HepG2 (cell line): Measurements from ENCODE around the gene SETD7. TPM values are rescaled to one million over a fixed set of nuclear protein-coding genes. Genes with fewer than 3 reads are reported as not detected.

Source experiments
- ATAC-seq: fragments of 200-7000 bp; cut with Tn5 transposase; 3 replicates; pipeline ENCODE4 v1.9.1; 2020; ENCODE audit warnings: mild to moderate bottlenecking, moderate library complexity
- BruUV-seq: library from RNA; stranded (reverse); fragments of 400-500 nt; replicated peaks from 2 replicates; lab custom pipeline; 2021; lab: Mats Ljungman, UMichigan
- CTCF ChIA-PET: fragments of 300-600 bp; formaldehyde crosslinking; extraction: SDS; loops from one replicate; lab custom pipeline; 2021; ENCODE audit warnings: low total read pairs, inconsistent platforms, low intra/inter-chr PET ratio; lab: Yijun Ruan, JAX
- POLR2A ChIA-PET: fragments of 350-600 bp; sonication (Branson Sonifier 250); formaldehyde crosslinking; loops from one replicate; lab custom pipeline; 2020; ENCODE audit warnings: antibody characterized with exemption, inconsistent platforms; lab: Yijun Ruan, JAX
- DNase-seq: peaks from one replicate; pipeline ENCODE4 v3.0.0-alpha.2; 2015; ENCODE audit warnings: low spot score
- FAIRE-seq: peaks from 3 replicates; lab custom pipeline; 2011; peaks lifted over from hg19 to GRCh38; lab: Jason Lieb, UNC
- H2AFZ ChIP-seq: one replicate; pipeline ENCODE4 v1.6.1; 2011; ENCODE audit warnings: low read length, inconsistent platforms
- H3K27ac ChIP-seq: fragments of 300-600 bp; 3 replicates; pipeline ENCODE4 v1.8.0; 2011; ENCODE audit warnings: mixed run types, mild to moderate bottlenecking, mixed read lengths, low read length, inconsistent platforms; ENCODE audit not compliant: insufficient read depth; ENCODE audit errors: extremely low read length
- H3K27me3 ChIP-seq, 2 experiments: fragments of 200-600 bp in 1 of 2; 2 replicates in 1 of 2; 3 replicates in 1 of 2; pipeline versions ENCODE4 v1.6.0 to v1.8.0; 2011; ENCODE audit warnings: low read length in 2 of 2, mild to moderate bottlenecking in 2 of 2, moderate library complexity in 2 of 2, inconsistent platforms in 1 of 2; ENCODE audit not compliant: insufficient read depth in 2 of 2, control insufficient read depth in 1 of 2
- H3K36me3 ChIP-seq, 2 experiments: fragments of 200-600 bp in 1 of 2; replicated peaks in 1 of 2; 2 replicates in 1 of 2; 3 replicates in 1 of 2; pipeline versions ENCODE4 v1.5.1 to v1.8.0; 2011; ENCODE audit warnings: low read length in 2 of 2, inconsistent platforms in 1 of 2; ENCODE audit not compliant: insufficient read depth in 2 of 2, control insufficient read depth in 1 of 2
- H3K4me1 ChIP-seq: 2 replicates; pipeline ENCODE4 v1.5.1; 2012; ENCODE audit warnings: low read length, inconsistent platforms; ENCODE audit not compliant: insufficient read depth
- H3K4me2 ChIP-seq: 2 replicates; pipeline ENCODE4 v1.6.0; 2011; ENCODE audit warnings: low read depth, low read length, inconsistent platforms
- H3K4me3 ChIP-seq, 3 experiments: fragments of 200-600 bp in 1 of 3; sonication (generic), shearing (Covaris generic) in 1 of 3; replicated peaks in 1 of 3; 2 replicates each; pipeline ENCODE4 v1.5.1; 2011 to 2016; ENCODE audit warnings: low read length in 3 of 3, inconsistent platforms in 2 of 3, low read depth in 2 of 3, mild to moderate bottlenecking in 2 of 3, control low read depth in 1 of 3, mixed read lengths in 1 of 3; ENCODE audit not compliant: insufficient read depth in 1 of 3
- H3K79me2 ChIP-seq: one replicate; pipeline ENCODE4 v1.6.1; 2011; ENCODE audit warnings: low read length, inconsistent platforms; ENCODE audit not compliant: insufficient read depth
- H3K9ac ChIP-seq: 2 replicates; pipeline ENCODE4 v1.6.0; 2011; ENCODE audit warnings: mild to moderate bottlenecking, low read depth, low read length, inconsistent platforms; ENCODE audit not compliant: insufficient read depth
- H3K9me3 ChIP-seq: 2 replicates; pipeline ENCODE4 v1.5.1; 2012; ENCODE audit warnings: mild to moderate bottlenecking, low read length
- H4K20me1 ChIP-seq: 2 replicates; pipeline ENCODE4 v1.6.0; 2011; ENCODE audit warnings: inconsistent platforms, mild to moderate bottlenecking, low read length, moderate library complexity; ENCODE audit not compliant: insufficient read depth
- ARNT ChIP-seq: fragments of 450-650 bp; IDR thresholded peaks from 2 replicates; pipeline ENCODE4 v1.6.1; 2017
- DDIT3 ChIP-seq: sonication (generic); formaldehyde crosslinking; IDR thresholded peaks from 2 replicates; pipeline ENCODE4 v1.4.0; 2020; ENCODE audit warnings: mild to moderate bottlenecking, missing genetic modification reagents
- EP300 ChIP-seq, 3 experiments: sonication (generic) in 1 of 3; formaldehyde crosslinking in 1 of 3; IDR thresholded peaks; 2 replicates each; pipeline versions ENCODE4 v1.5.1 to v1.6.1; 2011 to 2020; ENCODE audit warnings: low read depth in 2 of 3, low read length in 2 of 3, borderline replicate concordance in 1 of 3, improper control_type of control experiment in 1 of 3, mild to moderate bottlenecking in 1 of 3, missing genetic modification reagents in 1 of 3, moderate library complexity in 1 of 3
- LCORL ChIP-seq, 2 experiments: fragments of 450-650 bp in 1 of 2; sonication (generic) in 1 of 2; formaldehyde crosslinking in 1 of 2; IDR thresholded peaks; 2 replicates each; pipeline versions ENCODE4 v1.5.0 to v1.6.1; 2017 to 2020; ENCODE audit warnings: antibody characterized with exemption in 1 of 2, missing genetic modification reagents in 1 of 2
- MAFF ChIP-seq: IDR thresholded peaks from 2 replicates; pipeline ENCODE4 v1.6.1; 2011; ENCODE audit warnings: low read depth, low read length, improper control_type of control experiment
- POLR2AphosphoS2 ChIP-seq: IDR thresholded peaks from 2 replicates; pipeline ENCODE4 v1.6.1; 2011; ENCODE audit warnings: low read depth, low read length, improper control_type of control experiment
- THYN1 ChIP-seq: sonication (generic); formaldehyde crosslinking; IDR thresholded peaks from 2 replicates; pipeline ENCODE4 v1.8.1; 2023; ENCODE audit warnings: low read depth, mild to moderate bottlenecking, moderate library complexity, missing genetic modification reagents, borderline replicate concordance
- ZNF275 ChIP-seq: sonication (generic); formaldehyde crosslinking; IDR thresholded peaks from 2 replicates; pipeline ENCODE4 v1.8.0; 2022; ENCODE audit warnings: missing genetic modification reagents, mild to moderate bottlenecking, inconsistent platforms, borderline replicate concordance
- ZNF282 ChIP-seq: fragments of 450-650 bp; IDR thresholded peaks from 2 replicates; pipeline ENCODE4 v1.6.1; 2018; ENCODE audit not compliant: partially characterized antibody
- ZNF382 ChIP-seq: sonication (generic); formaldehyde crosslinking; IDR thresholded peaks from 2 replicates; pipeline ENCODE4 v1.5.0; 2020; ENCODE audit warnings: missing genetic modification reagents, mild to moderate bottlenecking, borderline replicate concordance
- ZNF616 ChIP-seq: sonication (generic); formaldehyde crosslinking; IDR thresholded peaks from 2 replicates; pipeline ENCODE4 v1.5.0; 2020; ENCODE audit warnings: low read depth, mild to moderate bottlenecking, missing genetic modification reagents
- WGBS: methylation state at CpG from one replicate; pipeline ENCODE4 v1.1.6; 2017; ENCODE audit warnings: low lambda C conversion rate; 5-methylcytosine and 5-hydroxymethylcytosine counted together
- in situ Hi-C: cut with HindIII; loops from 2 replicates; pipeline ENCODE4 v1.10.0; 2017; ENCODE audit warnings: low pct_unique_long_range_greater_than_20kb; ENCODE audit not compliant: extremely low pct_ligation_motif_present
- intact Hi-C: fragments of 100-400 bp; cut with micrococcal nuclease; formaldehyde crosslinking; loops from one replicate; pipeline ENCODE4 v1.10.0; 2022; ENCODE audit not compliant: unreplicated experiment
- polyA plus RNA-seq, 8 experiments: library from polyadenylated mRNA; depleted of rRNA in 3 of 8; stranded (reverse) in 7 of 8; unstranded in 1 of 8; fragments of >200 nt; fragmentation: Illumina TruSeq in 4 of 8; extraction: Trizol in 4 of 8; gene quantifications; 2 replicates each; pipeline versions ENCODE4 v1.2.1 to v1.2.3, GENCODE V29; 2011 to 2016; ENCODE audit warnings: low read depth in 4 of 8, missing spikeins in 1 of 8, mixed read lengths in 1 of 8; ENCODE audit not compliant: insufficient read depth in 1 of 8
- total RNA-seq, 5 experiments: library from RNA; depleted of rRNA; stranded (reverse); fragments of >200 nt; fragmentation: Illumina TruSeq; extraction: Trizol; gene quantifications; 2 replicates each; pipeline ENCODE4 v1.2.3, GENCODE V29; 2016; ENCODE audit warnings: low read depth in 1 of 5
- TF ChIP-seq, protein P1 (sequence below): sonication (generic); formaldehyde crosslinking; IDR thresholded peaks from 2 replicates; pipeline ENCODE4 v1.4.0; 2020; ENCODE audit warnings: missing genetic modification reagents
- TF ChIP-seq, protein P2 (sequence below): sonication (generic); formaldehyde crosslinking; IDR thresholded peaks from 2 replicates; pipeline ENCODE4 v1.5.0; 2020; ENCODE audit warnings: mild to moderate bottlenecking, missing genetic modification reagents

Gene SETD7
- total and polyA plus RNA-seq, 2 of the 13 experiments (the other 11 are each of a cell fraction or from before 2014, with no cell fraction given) = 0.08 to 0.22 TPM

- Histone ChIP-seq H3K4me3 (no peak overlapping the region), H3K9me3 (no peaks in the 10 kb centered on the region), H3K79me2 (no peaks in the 10 kb centered on the region), H3K27me3 (no peaks in the 10 kb centered on the region), H3K4me1 (peaks cover 10% of the 10 kb centered on the region)
- WGBS = 90% methylated on average over 7 of the region's 7 CpGs
- BruUV-seq = no TSS peak
- ChIA-PET POLR2A (no interaction called here), CTCF (no interaction called here)
- FAIRE-seq (no peak), ATAC-seq (no peak), DNase-seq (no peak)
- in situ Hi-C loops (no loop called here), intact Hi-C loops (loop anchor here (10.0 kb wide), 1 partner anchor 502 kb away; no protein-coding TSS in a partner anchor)
- TF ChIP-seq, protein P1, sequence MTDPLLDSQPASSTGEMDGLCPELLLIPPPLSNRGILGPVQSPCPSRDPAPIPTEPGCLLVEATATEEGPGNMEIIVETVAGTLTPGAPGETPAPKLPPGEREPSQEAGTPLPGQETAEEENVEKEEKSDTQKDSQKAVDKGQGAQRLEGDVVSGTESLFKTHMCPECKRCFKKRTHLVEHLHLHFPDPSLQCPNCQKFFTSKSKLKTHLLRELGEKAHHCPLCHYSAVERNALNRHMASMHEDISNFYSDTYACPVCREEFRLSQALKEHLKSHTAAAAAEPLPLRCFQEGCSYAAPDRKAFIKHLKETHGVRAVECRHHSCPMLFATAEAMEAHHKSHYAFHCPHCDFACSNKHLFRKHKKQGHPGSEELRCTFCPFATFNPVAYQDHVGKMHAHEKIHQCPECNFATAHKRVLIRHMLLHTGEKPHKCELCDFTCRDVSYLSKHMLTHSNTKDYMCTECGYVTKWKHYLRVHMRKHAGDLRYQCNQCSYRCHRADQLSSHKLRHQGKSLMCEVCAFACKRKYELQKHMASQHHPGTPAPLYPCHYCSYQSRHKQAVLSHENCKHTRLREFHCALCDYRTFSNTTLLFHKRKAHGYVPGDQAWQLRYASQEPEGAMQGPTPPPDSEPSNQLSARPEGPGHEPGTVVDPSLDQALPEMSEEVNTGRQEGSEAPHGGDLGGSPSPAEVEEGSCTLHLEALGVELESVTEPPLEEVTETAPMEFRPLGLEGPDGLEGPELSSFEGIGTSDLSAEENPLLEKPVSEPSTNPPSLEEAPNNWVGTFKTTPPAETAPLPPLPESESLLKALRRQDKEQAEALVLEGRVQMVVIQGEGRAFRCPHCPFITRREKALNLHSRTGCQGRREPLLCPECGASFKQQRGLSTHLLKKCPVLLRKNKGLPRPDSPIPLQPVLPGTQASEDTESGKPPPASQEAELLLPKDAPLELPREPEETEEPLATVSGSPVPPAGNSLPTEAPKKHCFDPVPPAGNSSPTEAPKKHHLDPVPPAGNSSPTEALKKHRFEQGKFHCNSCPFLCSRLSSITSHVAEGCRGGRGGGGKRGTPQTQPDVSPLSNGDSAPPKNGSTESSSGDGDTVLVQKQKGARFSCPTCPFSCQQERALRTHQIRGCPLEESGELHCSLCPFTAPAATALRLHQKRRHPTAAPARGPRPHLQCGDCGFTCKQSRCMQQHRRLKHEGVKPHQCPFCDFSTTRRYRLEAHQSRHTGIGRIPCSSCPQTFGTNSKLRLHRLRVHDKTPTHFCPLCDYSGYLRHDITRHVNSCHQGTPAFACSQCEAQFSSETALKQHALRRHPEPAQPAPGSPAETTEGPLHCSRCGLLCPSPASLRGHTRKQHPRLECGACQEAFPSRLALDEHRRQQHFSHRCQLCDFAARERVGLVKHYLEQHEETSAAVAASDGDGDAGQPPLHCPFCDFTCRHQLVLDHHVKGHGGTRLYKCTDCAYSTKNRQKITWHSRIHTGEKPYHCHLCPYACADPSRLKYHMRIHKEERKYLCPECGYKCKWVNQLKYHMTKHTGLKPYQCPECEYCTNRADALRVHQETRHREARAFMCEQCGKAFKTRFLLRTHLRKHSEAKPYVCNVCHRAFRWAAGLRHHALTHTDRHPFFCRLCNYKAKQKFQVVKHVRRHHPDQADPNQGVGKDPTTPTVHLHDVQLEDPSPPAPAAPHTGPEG (CRISPR knock-in tag) = no peak
- TF ChIP-seq, protein P2, sequence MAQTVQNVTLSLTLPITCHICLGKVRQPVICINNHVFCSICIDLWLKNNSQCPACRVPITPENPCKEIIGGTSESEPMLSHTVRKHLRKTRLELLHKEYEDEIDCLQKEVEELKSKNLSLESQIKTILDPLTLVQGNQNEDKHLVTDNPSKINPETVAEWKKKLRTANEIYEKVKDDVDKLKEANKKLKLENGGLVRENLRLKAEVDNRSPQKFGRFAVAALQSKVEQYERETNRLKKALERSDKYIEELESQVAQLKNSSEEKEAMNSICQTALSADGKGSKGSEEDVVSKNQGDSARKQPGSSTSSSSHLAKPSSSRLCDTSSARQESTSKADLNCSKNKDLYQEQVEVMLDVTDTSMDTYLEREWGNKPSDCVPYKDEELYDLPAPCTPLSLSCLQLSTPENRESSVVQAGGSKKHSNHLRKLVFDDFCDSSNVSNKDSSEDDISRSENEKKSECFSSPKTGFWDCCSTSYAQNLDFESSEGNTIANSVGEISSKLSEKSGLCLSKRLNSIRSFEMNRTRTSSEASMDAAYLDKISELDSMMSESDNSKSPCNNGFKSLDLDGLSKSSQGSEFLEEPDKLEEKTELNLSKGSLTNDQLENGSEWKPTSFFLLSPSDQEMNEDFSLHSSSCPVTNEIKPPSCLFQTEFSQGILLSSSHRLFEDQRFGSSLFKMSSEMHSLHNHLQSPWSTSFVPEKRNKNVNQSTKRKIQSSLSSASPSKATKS (CRISPR knock-in tag) = no peak
- TF ChIP-seq MAFF (no peak), ARNT (no peak), DDIT3 (CRISPR knock-in tag) (no peak), ZNF275 (CRISPR knock-in tag) (no peak), EP300 (IDR thresholded peaks at IDR 0.05; ENCODE audit: low read depth in 2 of 2, low read length in 2 of 2) (no peak), EP300 (CRISPR knock-in tag; IDR thresholded peaks at IDR 0.05; ENCODE audit: borderline replicate concordance) (no peak), ZNF282 (no peak), ZNF382 (CRISPR knock-in tag) (no peak), ZNF616 (CRISPR knock-in tag) (no peak), THYN1 (CRISPR knock-in tag) (no peak), LCORL (IDR thresholded peaks at IDR 0.05) (no peak), LCORL (CRISPR knock-in tag; IDR thresholded peaks at IDR 0.05) (no peak), POLR2AphosphoS2 (no peak)
- TF ChIP-seq, all 625 proteins: peak for 0
- no peaks in the 10 kb centered on the region for H4K20me1 ChIP-seq
- no peak overlapping the region for H3K9ac ChIP-seq
- H3K4me2 ChIP-seq = no peak overlapping the region
- no peak overlapping the region for H2AFZ ChIP-seq
- no peaks in the 10 kb centered on the region for H3K36me3 ChIP-seq
- H3K27ac ChIP-seq = no peak overlapping the region
Measured at GRCh38 chr4:139537292-139537691, 18.7 kb downstream of the SETD7 start.
